ENCODE data around the gene ABR. TPM values are rescaled to one million over a fixed set of nuclear protein-coding genes. Genes with fewer than 3 reads are reported as not detected.
A peak's percentile ranks its signal among the peaks of the same experiment; 100 is the strongest.

The ABR gene
- polyA plus RNA-seq, 3 donors = 19.8 to 160 (median 26.0) TPM

DNA sequence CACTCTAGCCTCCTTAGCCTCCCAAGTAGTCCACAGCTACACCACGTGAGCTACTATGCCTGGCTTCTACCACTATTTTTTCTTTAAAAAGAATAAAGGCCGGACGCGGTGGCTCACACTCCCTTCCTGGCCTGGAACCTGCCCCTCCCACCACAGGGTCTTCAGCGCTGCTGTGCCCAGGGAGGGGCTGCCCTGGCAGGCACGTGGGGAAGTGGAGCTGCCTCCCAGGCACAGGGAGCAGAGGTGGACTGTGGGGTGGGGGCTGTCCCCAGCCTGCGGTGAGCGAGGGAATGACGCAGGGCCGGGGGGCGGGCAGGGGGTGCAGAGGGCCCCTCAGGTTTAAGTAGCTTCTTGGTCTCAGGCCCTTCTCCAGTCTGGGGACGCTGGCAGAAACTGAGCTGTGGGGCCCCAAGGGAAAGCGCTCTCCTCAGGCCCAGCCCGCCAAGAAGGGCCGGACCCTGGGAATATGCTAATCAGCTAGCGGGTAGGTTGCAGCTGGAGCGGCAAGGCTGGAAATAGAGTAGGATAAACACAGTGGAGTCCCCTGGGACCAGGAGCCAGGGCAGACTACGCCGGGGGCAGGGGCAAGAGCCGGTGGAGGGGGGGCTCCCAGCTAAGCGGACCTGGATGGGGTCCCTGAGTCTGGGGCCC lies 136.1 kb downstream of the ABR start:
- no peak overlapping the region for H3K4me3 ChIP-seq (replicated peaks in 1 of 3; ENCODE audit: low read depth in 2 of 3, low read length in 3 of 3)
- intact Hi-C loops (cut with micrococcal nuclease) = no loop called here
- no peaks in the 10 kb centered on the region for H3K9me3 ChIP-seq (replicated peaks in 1 of 2; ENCODE audit: control insufficient read depth in 1 of 2, insufficient read depth in 1 of 2, low read length in 2 of 2)
- Mint-ChIP-seq H3K4me3 (no peak overlapping the region), H3K36me3 (peaks cover 40 to 54% of the 10 kb centered on the region in 2 donors), H3K4me1 (peaks cover 27% of the 10 kb centered on the region), H3K27me3 (ENCODE audit: low read depth in 3 of 3) (no peaks in the 10 kb centered on the region), H3K9me3 (peaks cover 0 to 3% (median 0%) of the 10 kb centered on the region in 7 donors), H3K27ac (peak overlapping the region in 2 of 7 donors; percentile 63 to 72)
- 65% methylated on average over 11 of the region's 21 CpGs for WGBS (ENCODE audit: insufficient coverage)
- peaks cover 51% of the 10 kb centered on the region for H3K79me2 ChIP-seq (ENCODE audit: insufficient read depth, low read length)
- no peak overlapping the region for H3K27ac ChIP-seq (ENCODE audit: low read depth in 1 of 2, low read length in 2 of 2)
- no peak overlapping the region for H2AFZ ChIP-seq (ENCODE audit: insufficient read depth, low read depth, low read length, poor library complexity, severe bottlenecking)
- no peak for DNase-seq
- H3K36me3 ChIP-seq (replicated peaks in 1 of 2; ENCODE audit: control insufficient read depth in 1 of 2, insufficient read depth in 2 of 2, low read length in 2 of 2) = peaks cover 28 to 55% of the 10 kb centered on the region in 2 donors
- TF ChIP-seq CTCF (IDR thresholded peaks at IDR 0.05) = no peak
- H4K20me1 ChIP-seq (ENCODE audit: insufficient read depth, low read length) = peaks cover 88% of the 10 kb centered on the region
- H3K4me2 ChIP-seq (replicated peaks; ENCODE audit: extremely low read depth, low read length, poor library complexity, severe bottlenecking) = no peak overlapping the region
- no peaks in the 10 kb centered on the region for H3K27me3 ChIP-seq (ENCODE audit: control insufficient read depth in 2 of 2, insufficient read depth in 2 of 2, low read length in 2 of 2)
- peaks cover 24 to 26% of the 10 kb centered on the region in 2 donors for H3K4me1 ChIP-seq (ENCODE audit: control insufficient read depth in 1 of 2, insufficient read depth in 2 of 2, low read length in 2 of 2)
- no peak overlapping the region for H3K9ac ChIP-seq (ENCODE audit: insufficient read depth, low read length, poor library complexity, severe bottlenecking)

- Histone ChIP-seq H3K9me3 (replicated peaks in 1 of 2; ENCODE audit: control insufficient read depth in 1 of 2, insufficient read depth in 1 of 2, low read length in 2 of 2) (no peaks in the 10 kb centered on the region), H2AFZ (ENCODE audit: insufficient read depth, low read depth, low read length, poor library complexity, severe bottlenecking) (no peak overlapping the region), H3K27me3 (ENCODE audit: control insufficient read depth in 2 of 2, insufficient read depth in 2 of 2, low read length in 2 of 2) (no peaks in the 10 kb centered on the region), H3K36me3 (replicated peaks in 1 of 2; ENCODE audit: control insufficient read depth in 1 of 2, insufficient read depth in 2 of 2, low read length in 2 of 2) (peaks cover 23 to 55% of the 10 kb centered on the region in 2 donors), H3K4me2 (replicated peaks; ENCODE audit: extremely low read depth, low read length, poor library complexity, severe bottlenecking) (no peak overlapping the region), H3K9ac (ENCODE audit: insufficient read depth, low read length, poor library complexity, severe bottlenecking) (no peak overlapping the region), H3K4me1 (ENCODE audit: control insufficient read depth in 1 of 2, insufficient read depth in 2 of 2, low read length in 2 of 2) (peaks cover 24 to 27% of the 10 kb centered on the region in 2 donors), H3K79me2 (ENCODE audit: insufficient read depth, low read length) (peaks cover 63% of the 10 kb centered on the region), H4K20me1 (ENCODE audit: insufficient read depth, low read length) (peaks cover 84% of the 10 kb centered on the region), H3K4me3 (replicated peaks in 1 of 3; ENCODE audit: low read depth in 2 of 3, low read length in 3 of 3) (no peak overlapping the region), H3K27ac (ENCODE audit: low read depth in 1 of 2, low read length in 2 of 2) (no peak overlapping the region)
- peak overlapping the region in 1 of 7 donors; percentile 25 for H3K27ac Mint-ChIP-seq
- WGBS (ENCODE audit: insufficient coverage) = 96% methylated on average over 19 of the region's 19 CpGs
- peaks cover 38 to 51% of the 10 kb centered on the region in 2 donors for H3K36me3 Mint-ChIP-seq
- no peak for DNase-seq
- intact Hi-C loops (cut with micrococcal nuclease) = no loop called here
- H3K4me1 Mint-ChIP-seq = peaks cover 27% of the 10 kb centered on the region
- peaks cover 0 to 2% (median 0%) of the 10 kb centered on the region in 3 donors for H3K27me3 Mint-ChIP-seq (ENCODE audit: low read depth in 3 of 3)
- H3K4me3 Mint-ChIP-seq = no peak overlapping the region
- peaks cover 0 to 3% (median 0%) of the 10 kb centered on the region in 7 donors for H3K9me3 Mint-ChIP-seq
- no peak for TF ChIP-seq CTCF (IDR thresholded peaks at IDR 0.05)
These were observed 137.3 kb downstream of the ABR start for GRCh38 chr17:1042486-1042885.
